HepG2 (cell line): ENCODE results near the gene ZFHX3. TPM values are rescaled to one million over a fixed set of nuclear protein-coding genes. Genes with fewer than 3 reads are reported as not detected.

Experiments used
- ATF6 ChIP-seq: sonication (generic); formaldehyde crosslinking; conservative IDR thresholded peaks from 2 replicates; pipeline ENCODE4 v1.4.0; 2020; ENCODE audit warnings: missing genetic modification reagents
- DBP ChIP-seq: sonication (generic); formaldehyde crosslinking; IDR thresholded peaks from 2 replicates; pipeline ENCODE4 v1.4.0; 2020; ENCODE audit warnings: missing genetic modification reagents; ENCODE audit errors: not compliant biosample characterization
- EED ChIP-seq: sonication (generic); formaldehyde crosslinking; IDR thresholded peaks from 2 replicates; pipeline ENCODE4 v1.5.0; 2020; ENCODE audit warnings: mild to moderate bottlenecking, missing genetic modification reagents
- ELF1 ChIP-seq: sonication (generic); formaldehyde crosslinking; IDR thresholded peaks from 2 replicates; pipeline ENCODE4 v1.4.0; 2020; ENCODE audit warnings: missing genetic modification reagents
- FOXO1 ChIP-seq: sonication (generic); formaldehyde crosslinking; IDR thresholded peaks from 2 replicates; pipeline ENCODE4 v1.4.0; 2020; ENCODE audit warnings: missing genetic modification reagents
- GTF3A ChIP-seq: sonication (generic); formaldehyde crosslinking; conservative IDR thresholded peaks from 2 replicates; pipeline ENCODE4 v1.4.0; 2020; ENCODE audit warnings: mild to moderate bottlenecking, missing genetic modification reagents
- NBN ChIP-seq: fragments of 450-650 bp; conservative IDR thresholded peaks from 2 replicates; pipeline ENCODE4 v1.6.1; 2017
- SRSF1 ChIP-seq: fragments of 200-400 bp; formaldehyde crosslinking; optimal IDR thresholded peaks from 2 replicates; pipeline ENCODE3; 2017; ENCODE audit warnings: mild to moderate bottlenecking, low read depth, low read length, moderate library complexity
- TBX2 ChIP-seq: sonication (generic); formaldehyde crosslinking; IDR thresholded peaks from 2 replicates; pipeline ENCODE4 v1.5.0; 2020; ENCODE audit warnings: missing genetic modification reagents, mild to moderate bottlenecking, borderline replicate concordance
- XRCC5 ChIP-seq: fragments of 200-400 bp; formaldehyde crosslinking; optimal IDR thresholded peaks from 2 replicates; pipeline ENCODE3; 2017; ENCODE audit warnings: mild to moderate bottlenecking, low read length
- ZBTB39 ChIP-seq: sonication (generic); formaldehyde crosslinking; IDR thresholded peaks from 2 replicates; pipeline ENCODE4 v1.5.0; 2020; ENCODE audit warnings: missing genetic modification reagents
- ZNF232 ChIP-seq: sonication (generic); formaldehyde crosslinking; IDR thresholded peaks from 2 replicates; pipeline ENCODE4 v1.4.0; 2020; ENCODE audit warnings: missing genetic modification reagents, borderline replicate concordance
- ZNF280B ChIP-seq: sonication (generic); formaldehyde crosslinking; IDR thresholded peaks from 2 replicates; pipeline ENCODE4 v1.5.0; 2020; ENCODE audit warnings: missing genetic modification reagents, mild to moderate bottlenecking, borderline replicate concordance
- ZNF432 ChIP-seq: sonication (generic); formaldehyde crosslinking; IDR thresholded peaks from 2 replicates; pipeline ENCODE4 v1.5.0; 2020; ENCODE audit warnings: missing genetic modification reagents, mild to moderate bottlenecking, borderline replicate concordance
- ZNF556 ChIP-seq: sonication (generic); formaldehyde crosslinking; IDR thresholded peaks from 2 replicates; pipeline ENCODE4 v1.4.0; 2020; ENCODE audit warnings: mild to moderate bottlenecking, missing genetic modification reagents, borderline replicate concordance
- ZNF564 ChIP-seq: sonication (generic); formaldehyde crosslinking; IDR thresholded peaks from 2 replicates; pipeline ENCODE4 v1.8.1; 2023; ENCODE audit warnings: mild to moderate bottlenecking, missing genetic modification reagents
- ZNF724P ChIP-seq: sonication (generic); formaldehyde crosslinking; IDR thresholded peaks from 2 replicates; pipeline ENCODE4 v1.8.0; 2022; ENCODE audit warnings: missing genetic modification reagents, borderline replicate concordance
- ZNF770 ChIP-seq: sonication (generic); formaldehyde crosslinking; IDR thresholded peaks from 2 replicates; pipeline ENCODE4 v1.5.0; 2020; ENCODE audit warnings: mild to moderate bottlenecking, missing genetic modification reagents
- polyA plus RNA-seq, 8 experiments: library from polyadenylated mRNA; depleted of rRNA in 3 of 8; stranded (reverse) in 7 of 8; unstranded in 1 of 8; fragments of >200 nt; fragmentation: Illumina TruSeq in 4 of 8; extraction: Trizol in 4 of 8; gene quantifications; 2 replicates each; pipeline versions ENCODE4 v1.2.1 to v1.2.3, GENCODE V29; 2011 to 2016; ENCODE audit warnings: low read depth in 4 of 8, missing spikeins in 1 of 8, mixed read lengths in 1 of 8; ENCODE audit not compliant: insufficient read depth in 1 of 8
- total RNA-seq, 5 experiments: library from RNA; depleted of rRNA; stranded (reverse); fragments of >200 nt; fragmentation: Illumina TruSeq; extraction: Trizol; gene quantifications; 2 replicates each; pipeline ENCODE4 v1.2.3, GENCODE V29; 2016; ENCODE audit warnings: low read depth in 1 of 5
- TF ChIP-seq, protein P1 (sequence below): sonication (generic); formaldehyde crosslinking; IDR thresholded peaks from 2 replicates; pipeline ENCODE4 v1.4.0; 2020; ENCODE audit warnings: missing genetic modification reagents

The ZFHX3 gene
- total and polyA plus RNA-seq, 2 of the 13 experiments (the other 11 are each of a cell fraction or from before 2014, with no cell fraction given), result 5.0 to 6.0 TPM

DNA sequence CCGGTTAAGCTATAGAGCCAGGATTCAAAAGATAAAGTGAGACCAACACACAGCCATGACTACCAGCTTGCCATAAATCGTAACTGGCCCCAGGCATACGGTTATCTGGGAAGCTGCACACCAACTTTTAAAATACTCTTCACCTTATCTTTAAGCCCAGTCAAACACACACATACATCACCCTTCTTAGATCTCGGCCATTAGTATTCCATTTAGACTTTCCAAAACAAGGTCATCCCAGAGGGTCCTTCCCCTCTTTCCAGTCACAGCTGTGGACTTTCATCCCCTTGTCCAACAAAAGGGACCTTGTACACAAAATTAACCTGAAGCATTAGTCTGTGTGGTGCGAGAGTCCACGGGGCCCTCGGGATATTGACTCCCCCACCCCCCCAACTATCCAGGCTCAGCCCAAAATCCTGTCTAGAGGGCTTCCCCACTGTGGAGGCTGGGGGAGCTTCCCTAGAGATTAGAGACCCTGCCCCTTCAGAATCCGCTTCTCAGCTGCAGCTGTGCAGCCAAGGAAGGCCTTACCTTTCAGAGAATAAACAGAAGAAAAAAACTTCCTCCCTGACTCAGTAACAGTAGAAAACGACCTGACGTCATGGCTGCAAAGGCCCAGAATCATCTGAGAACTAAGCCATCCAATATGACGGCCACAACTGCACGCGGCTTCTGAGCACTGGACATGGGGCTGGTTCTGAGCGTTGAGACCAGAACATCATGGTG is 9.9 kb downstream of the ZFHX3 start (continued):
- TF ChIP-seq ZNF280B (CRISPR knock-in tag) (no peak), ZNF770 (peak; percentile 62), NBN (no peak), ZNF432 (CRISPR knock-in tag) (no peak), SRSF1 (no peak), FOXO1 (CRISPR knock-in tag) (peak; percentile 92), ZNF556 (no peak), ATF6 (CRISPR knock-in tag) (no peak), ZNF724P (CRISPR knock-in tag) (0 out of 2 replicates have a peak, but pooled peaks have one; percentile 53), EED (CRISPR knock-in tag) (no peak), XRCC5 (no peak), TBX2 (CRISPR knock-in tag) (peak; percentile 66; the same call in 1 of the 2 replicates), ZBTB39 (CRISPR knock-in tag) (peak; percentile 77; the same call in 1 of the 2 replicates), GTF3A (no peak), ZNF564 (CRISPR knock-in tag) (no peak), ELF1 (CRISPR knock-in tag) (no peak), ZNF232 (CRISPR knock-in tag) (no peak), DBP (CRISPR knock-in tag) (no peak)
- TF ChIP-seq, protein P1, sequence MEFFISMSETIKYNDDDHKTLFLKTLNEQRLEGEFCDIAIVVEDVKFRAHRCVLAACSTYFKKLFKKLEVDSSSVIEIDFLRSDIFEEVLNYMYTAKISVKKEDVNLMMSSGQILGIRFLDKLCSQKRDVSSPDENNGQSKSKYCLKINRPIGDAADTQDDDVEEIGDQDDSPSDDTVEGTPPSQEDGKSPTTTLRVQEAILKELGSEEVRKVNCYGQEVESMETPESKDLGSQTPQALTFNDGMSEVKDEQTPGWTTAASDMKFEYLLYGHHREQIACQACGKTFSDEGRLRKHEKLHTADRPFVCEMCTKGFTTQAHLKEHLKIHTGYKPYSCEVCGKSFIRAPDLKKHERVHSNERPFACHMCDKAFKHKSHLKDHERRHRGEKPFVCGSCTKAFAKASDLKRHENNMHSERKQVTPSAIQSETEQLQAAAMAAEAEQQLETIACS (CRISPR knock-in tag), result no peak
